Peyer's patch (tissue), 4 donors: Measurements from ENCODE around the gene LRRIQ4. TPM values are rescaled to one million over a fixed set of nuclear protein-coding genes. Genes with fewer than 3 reads are reported as not detected.

Source experiments
- DNase-seq, 3 donors: peaks; one replicate each; pipeline ENCODE4 v3.0.0-alpha.2; 2017 to 2019
- H3K27ac ChIP-seq, 4 donors: fragments of 200-600 bp; sonication (generic); one replicate each; pipeline ENCODE4 v1.5.1; 2016 to 2019
- H3K27me3 ChIP-seq, 2 donors: fragments of 200-600 bp; sonication (generic); one replicate each; pipeline ENCODE4 v1.5.1; 2019
- H3K36me3 ChIP-seq, 3 donors: fragments of 200-600 bp; sonication (generic); one replicate each; pipeline ENCODE4 v1.5.1; 2016 to 2019
- H3K4me1 ChIP-seq, 4 donors: fragments of 200-600 bp; sonication (generic); one replicate each; pipeline ENCODE4 v1.5.1; 2016 to 2019
- H3K4me3 ChIP-seq, 4 donors: fragments of 200-600 bp; sonication (generic); 1 replicate in 3 of 4; 2 replicates in 1 of 4; pipeline ENCODE4 v1.5.1; 2016 to 2019; ENCODE audit warnings: mild to moderate bottlenecking in 1 of 4
- H3K9me3 ChIP-seq, 4 donors: fragments of 200-600 bp; sonication (generic); one replicate each; pipeline ENCODE4 v1.5.1; 2016 to 2019; ENCODE audit warnings: mild to moderate bottlenecking in 1 of 4
- CTCF ChIP-seq, 6 experiments: fragments of 450-650 bp in 4 of 6; fragments of 200-600 bp in 2 of 6; sonication (generic) in 1 of 6; IDR thresholded peaks; one replicate each; pipeline ENCODE4 v1.5.1; 2017 to 2019; ENCODE audit warnings: antibody characterized with exemption in 6 of 6, mild to moderate bottlenecking in 3 of 6, moderate library complexity in 1 of 6
- POLR2A ChIP-seq, 2 donors: fragments of 450-650 bp; IDR thresholded peaks; one replicate each; pipeline ENCODE4 v1.5.1; 2017; ENCODE audit warnings: antibody characterized with exemption in 2 of 2, mild to moderate bottlenecking in 2 of 2, moderate library complexity in 2 of 2
- total RNA-seq, 4 donors: library from RNA; depleted of rRNA; stranded (reverse); fragments of >200 nt; gene quantifications; one replicate each; pipeline ENCODE4 v1.1.0, GENCODE V29; 2016

LRRIQ4 gene
- total RNA-seq, 4 donors from 2014 or later: not detected

GRCh38 chr3:169879845-169880575 lies 67.3 kb downstream of the LRRIQ4 start:
- H3K36me3 ChIP-seq: no peaks in the 10 kb centered on the region
- no peak for DNase-seq
- H3K27ac ChIP-seq: no peak overlapping the region
- H3K4me3 ChIP-seq: no peak overlapping the region
- no peaks in the 10 kb centered on the region for H3K9me3 ChIP-seq
- TF ChIP-seq POLR2A (IDR thresholded peaks at IDR 0.05) (no peak), CTCF (IDR thresholded peaks at IDR 0.05) (no peak)
- no peaks in the 10 kb centered on the region for H3K27me3 ChIP-seq
- H3K4me1 ChIP-seq: no peaks in the 10 kb centered on the region

GRCh38 chr3:169880576-169881250 lies 68.0 kb downstream of the LRRIQ4 start:
- DNase-seq: no peak
- Histone ChIP-seq H3K27me3 (no peaks in the 10 kb centered on the region), H3K4me1 (no peaks in the 10 kb centered on the region), H3K9me3 (no peaks in the 10 kb centered on the region), H3K27ac (no peak overlapping the region), H3K4me3 (no peak overlapping the region), H3K36me3 (no peaks in the 10 kb centered on the region)
- TF ChIP-seq POLR2A (IDR thresholded peaks at IDR 0.05) (no peak), CTCF (IDR thresholded peaks at IDR 0.05) (no peak)

- H3K27me3 ChIP-seq: no peaks in the 10 kb centered on the region
- no peak overlapping the region for H3K27ac ChIP-seq
- no peaks in the 10 kb centered on the region for H3K9me3 ChIP-seq
- no peaks in the 10 kb centered on the region for H3K4me1 ChIP-seq
- H3K36me3 ChIP-seq: no peaks in the 10 kb centered on the region
- DNase-seq: no peak
- no peak for TF ChIP-seq CTCF (IDR thresholded peaks at IDR 0.05)
- no peak for TF ChIP-seq POLR2A (IDR thresholded peaks at IDR 0.05)
- no peak overlapping the region for H3K4me3 ChIP-seq
These were observed 74.0 kb downstream of the LRRIQ4 start for GRCh38 chr3:169886671-169887070.

Other genes starting within 250 kb of the LRRIQ4 start
- 10 to 100 TPM; 19.1 to 55.4 (median 37.9) TPM for gene MECOM, start 149.2 kb upstream of the LRRIQ4 start, total RNA-seq
- gene TERC, start 47.8 kb upstream of the LRRIQ4 start, total RNA-seq: 10 to 100 TPM; 52.0 to 78.9 (median 68.4) TPM
- 1 to 10 TPM in 3 of 4 donors, not detected in 1; 1.4 to 1.7 (median 1.7) TPM for gene ACTRT3, start 43.3 kb upstream of the LRRIQ4 start, total RNA-seq
- gene MYNN, start 39.5 kb upstream of the LRRIQ4 start, total RNA-seq: 10 to 100 TPM; 11.2 to 19.4 (median 15.9) TPM
- under 1 TPM in 2 of 4 donors, not detected in 2; 0.28 to 0.35 TPM for gene LRRC34, start within 50 bp of the LRRIQ4 start, total RNA-seq
- 10 to 100 TPM; 12.4 to 57.6 (median 28.4) TPM for gene LRRC31, start 57.1 kb downstream of the LRRIQ4 start, total RNA-seq
- not detected for gene SAMD7, start 98.7 kb downstream of the LRRIQ4 start, total RNA-seq
- 10 to 100 TPM; 33.2 to 96.6 (median 36.8) TPM for gene SEC62, start 153.9 kb downstream of the LRRIQ4 start, total RNA-seq
- 100 to 1,000 TPM; 144 to 231 (median 203) TPM for gene GPR160, start 225.1 kb downstream of the LRRIQ4 start, total RNA-seq